OCI-LY7 (cell line): ENCODE data around the gene PCK1. TPM values are rescaled to one million over a fixed set of nuclear protein-coding genes. Genes with fewer than 3 reads are reported as not detected.

Source experiments
- BruUV-seq: library from RNA; stranded (reverse); fragments of 400-500 nt; replicated peaks from 2 replicates; lab custom pipeline; 2021; lab: Mats Ljungman, UMichigan
- CTCF ChIA-PET: fragments of 300-600 bp; sonication (Branson Sonifier 250); formaldehyde crosslinking; loops from one replicate; lab custom pipeline; 2022; ENCODE audit warnings: antibody characterized with exemption; ENCODE audit not compliant: unreplicated experiment; lab: Charles Lee
- POLR2A ChIA-PET: fragments of 300-600 bp; sonication (Branson Sonifier 250); formaldehyde crosslinking; loops from one replicate; lab custom pipeline; 2022; ENCODE audit warnings: antibody characterized with exemption; lab: Charles Lee
- DNase-seq: peaks from one replicate; pipeline ENCODE4 v3.0.0-alpha.2; 2015; ENCODE audit warnings: low spot score
- H2AFZ ChIP-seq: fragments of 200-600 bp; sonication (generic), shearing (Covaris generic); 2 replicates; pipeline ENCODE4 v1.6.1; 2014; ENCODE audit warnings: mild to moderate bottlenecking, antibody characterized with exemption, low read length, moderate library complexity
- H3K27ac ChIP-seq: fragments of 200-600 bp; sonication (generic); 2 replicates; pipeline ENCODE4 v1.5.1; 2014; ENCODE audit warnings: mixed run types, low read depth, mild to moderate bottlenecking, moderate library complexity, low read length, inconsistent platforms; ENCODE audit not compliant: poor library complexity, severe bottlenecking
- H3K36me3 ChIP-seq: fragments of 200-600 bp; sonication (generic); 2 replicates; pipeline ENCODE4 v1.6.1; 2014; ENCODE audit warnings: mild to moderate bottlenecking, antibody characterized with exemption, low read length, moderate library complexity, mixed read lengths; ENCODE audit not compliant: insufficient read depth
- H3K4me1 ChIP-seq: fragments of 200-600 bp; sonication (generic); 2 replicates; pipeline ENCODE4 v1.5.1; 2014; ENCODE audit warnings: mild to moderate bottlenecking, low read length; ENCODE audit not compliant: insufficient read depth, poor library complexity, severe bottlenecking
- H3K4me2 ChIP-seq: fragments of 200-600 bp; sonication (generic); 2 replicates; pipeline ENCODE4 v1.6.1; 2014; ENCODE audit warnings: mild to moderate bottlenecking, low read length
- H3K4me3 ChIP-seq: fragments of 200-600 bp; sonication (generic); 2 replicates; pipeline ENCODE4 v1.5.1; 2014; ENCODE audit warnings: mild to moderate bottlenecking, low read depth, low read length; ENCODE audit not compliant: poor library complexity, severe bottlenecking
- H3K79me2 ChIP-seq: fragments of 200-600 bp; sonication (generic); 2 replicates; pipeline ENCODE4 v1.6.1; 2016; ENCODE audit warnings: low read depth, mild to moderate bottlenecking, low read length, moderate library complexity, mixed read lengths; ENCODE audit not compliant: insufficient read depth
- H3K9me2 ChIP-seq: fragments of 200-600 bp; sonication (generic); 2 replicates; pipeline ENCODE4 v1.6.1; 2016; ENCODE audit warnings: mild to moderate bottlenecking, low read length, mixed read lengths; ENCODE audit not compliant: insufficient read depth
- H3K9me3 ChIP-seq: fragments of 200-600 bp; sonication (generic); 2 replicates; pipeline ENCODE4 v1.6.1; 2014; ENCODE audit warnings: mild to moderate bottlenecking, mixed run types, low read length, mixed read lengths
- H4K20me1 ChIP-seq: fragments of 200-600 bp; sonication (generic); 2 replicates; pipeline ENCODE4 v1.6.1; 2014; ENCODE audit warnings: mild to moderate bottlenecking, antibody characterized with exemption, low read length, moderate library complexity, mixed read lengths; ENCODE audit not compliant: insufficient read depth
- EZH2phosphoT487 ChIP-seq: fragments of 200-600 bp; sonication (generic); IDR thresholded peaks from 2 replicates; pipeline ENCODE4 v1.6.1; 2018; ENCODE audit warnings: low read depth, borderline replicate concordance, mild to moderate bottlenecking, mixed run types, antibody characterized with exemption, low read length, moderate library complexity, mixed read lengths
- intact Hi-C: fragments of 100-400 bp; cut with micrococcal nuclease; formaldehyde crosslinking; loops from one replicate; pipeline ENCODE4 v1.10.0; 2022; ENCODE audit not compliant: unreplicated experiment
- total RNA-seq, 2 experiments: library from RNA; depleted of rRNA in 1 of 2; stranded (reverse); fragments of >200 nt in 1 of 2; shearing (Covaris generic) in 1 of 2; gene quantifications; 2 replicates each; pipeline ENCODE4 v1.2.3, GENCODE V29; 2014 to 2022
- TF ChIP-seq, protein P1 (sequence below): fragments of 200-600 bp; sonication (generic); conservative IDR thresholded peaks from 2 replicates; pipeline ENCODE4 v1.5.1; 2014; ENCODE audit warnings: mild to moderate bottlenecking, antibody characterized with exemption, low read length, moderate library complexity, mixed read lengths

PCK1 gene
- total RNA-seq, 2 experiments from 2014 or later: 6.9 to 13.0 TPM

DNA sequence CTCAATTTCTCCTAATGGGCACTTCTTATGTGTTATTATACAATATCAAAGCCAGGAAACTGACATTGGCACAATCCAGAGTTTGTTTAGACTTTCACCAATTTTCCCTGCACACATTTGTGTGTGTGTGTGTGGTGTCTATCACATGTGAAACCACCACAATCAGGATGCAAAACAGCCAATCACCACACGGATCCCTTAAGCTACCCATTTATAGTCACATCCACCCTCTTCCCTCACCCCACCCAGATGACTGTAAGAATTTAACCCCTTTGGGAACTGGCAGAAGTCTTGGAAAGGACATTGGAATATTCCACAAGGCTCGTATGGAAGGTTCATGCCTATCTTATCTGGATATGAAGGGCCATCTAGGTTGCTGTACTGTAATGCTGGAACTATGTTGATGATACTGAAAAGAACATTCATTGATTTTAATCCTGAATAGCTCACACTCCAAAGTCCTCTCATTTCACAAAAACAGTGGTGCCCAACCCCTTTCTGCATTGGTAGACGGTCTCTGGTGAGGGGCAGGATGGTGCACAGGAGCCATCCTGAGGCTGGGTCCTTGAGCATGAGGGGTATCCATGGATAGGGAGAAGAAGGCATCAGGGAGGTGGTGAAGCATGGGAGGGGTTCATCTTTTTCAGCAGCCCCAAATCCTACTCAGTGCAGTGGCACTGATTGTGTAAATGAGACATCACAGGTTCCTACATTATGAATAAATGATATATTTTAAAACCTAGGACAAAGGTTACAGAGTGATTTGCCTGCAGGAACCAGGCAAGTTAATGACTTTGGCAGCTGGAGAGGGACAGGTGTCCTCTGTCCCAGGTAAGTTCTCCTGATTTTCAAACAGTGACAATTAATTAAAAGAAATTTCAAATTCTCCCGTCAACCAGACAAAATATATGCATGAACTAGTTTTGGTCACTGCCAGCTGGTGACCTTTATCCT lies 23.9 kb upstream of the PCK1 start:
- intact Hi-C loops: no loop called here
- H2AFZ ChIP-seq: no peak overlapping the region
- H3K4me1 ChIP-seq: no peaks in the 10 kb centered on the region
- no TSS peak for BruUV-seq
- no peak for TF ChIP-seq EZH2phosphoT487
- TF ChIP-seq, protein P1, sequence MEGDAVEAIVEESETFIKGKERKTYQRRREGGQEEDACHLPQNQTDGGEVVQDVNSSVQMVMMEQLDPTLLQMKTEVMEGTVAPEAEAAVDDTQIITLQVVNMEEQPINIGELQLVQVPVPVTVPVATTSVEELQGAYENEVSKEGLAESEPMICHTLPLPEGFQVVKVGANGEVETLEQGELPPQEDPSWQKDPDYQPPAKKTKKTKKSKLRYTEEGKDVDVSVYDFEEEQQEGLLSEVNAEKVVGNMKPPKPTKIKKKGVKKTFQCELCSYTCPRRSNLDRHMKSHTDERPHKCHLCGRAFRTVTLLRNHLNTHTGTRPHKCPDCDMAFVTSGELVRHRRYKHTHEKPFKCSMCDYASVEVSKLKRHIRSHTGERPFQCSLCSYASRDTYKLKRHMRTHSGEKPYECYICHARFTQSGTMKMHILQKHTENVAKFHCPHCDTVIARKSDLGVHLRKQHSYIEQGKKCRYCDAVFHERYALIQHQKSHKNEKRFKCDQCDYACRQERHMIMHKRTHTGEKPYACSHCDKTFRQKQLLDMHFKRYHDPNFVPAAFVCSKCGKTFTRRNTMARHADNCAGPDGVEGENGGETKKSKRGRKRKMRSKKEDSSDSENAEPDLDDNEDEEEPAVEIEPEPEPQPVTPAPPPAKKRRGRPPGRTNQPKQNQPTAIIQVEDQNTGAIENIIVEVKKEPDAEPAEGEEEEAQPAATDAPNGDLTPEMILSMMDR: no peak
- H4K20me1 ChIP-seq: no peaks in the 10 kb centered on the region
- no peak for DNase-seq
- H3K9me3 ChIP-seq: no peaks in the 10 kb centered on the region
- no peak overlapping the region for H3K4me2 ChIP-seq
- H3K4me3 ChIP-seq: no peak overlapping the region
- no peaks in the 10 kb centered on the region for H3K9me2 ChIP-seq
- H3K79me2 ChIP-seq: no peaks in the 10 kb centered on the region
- no peak overlapping the region for H3K27ac ChIP-seq
- ChIA-PET POLR2A (interaction anchor here (0.7 kb wide), 1 partner anchor 336 kb away, joined by 3 read pairs; no protein-coding TSS in a partner anchor), CTCF (interaction anchor here (0.6 to 1.0 kb wide), 2 partner anchors 12 to 1145 kb away, joined by 3 read pairs; no protein-coding TSS in a partner anchor)
- no peaks in the 10 kb centered on the region; the same call in 1 of the 2 replicates for H3K36me3 ChIP-seq

DNA sequence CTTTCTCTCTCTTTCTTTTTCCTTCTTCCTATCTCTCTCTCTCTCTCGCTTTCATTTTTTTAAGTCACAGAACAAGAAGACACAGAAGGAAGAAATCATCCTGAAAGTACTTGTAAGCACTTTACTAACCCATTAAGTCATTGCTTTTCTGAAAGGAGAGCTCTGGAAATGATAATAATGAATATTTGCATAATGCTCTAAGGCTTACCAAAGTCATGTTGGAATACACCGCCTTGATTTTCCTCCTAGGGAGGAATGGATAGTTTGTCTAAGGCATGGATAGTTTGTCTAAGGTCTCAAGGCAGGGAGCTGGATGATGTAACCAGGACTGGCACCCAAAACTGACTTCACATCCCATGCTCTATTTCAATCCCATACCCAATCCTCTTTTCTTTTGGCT lies 23.1 kb upstream of the PCK1 start:
- no peak for DNase-seq
- TF ChIP-seq, protein P1: no peak
- TF ChIP-seq EZH2phosphoT487: no peak
- H3K9me3 ChIP-seq: no peaks in the 10 kb centered on the region
- H3K27ac ChIP-seq: no peak overlapping the region
- H4K20me1 ChIP-seq: no peaks in the 10 kb centered on the region
- no peak overlapping the region for H3K4me2 ChIP-seq
- no peaks in the 10 kb centered on the region for H3K4me1 ChIP-seq
- H3K4me3 ChIP-seq: no peak overlapping the region
- BruUV-seq: no TSS peak
- H3K79me2 ChIP-seq: no peaks in the 10 kb centered on the region
- CTCF ChIA-PET: no interaction called here
- H3K36me3 ChIP-seq: no peaks in the 10 kb centered on the region; the same call in 1 of the 2 replicates
- POLR2A ChIA-PET: no interaction called here
- intact Hi-C loops: no loop called here
- no peak overlapping the region for H2AFZ ChIP-seq
- no peaks in the 10 kb centered on the region for H3K9me2 ChIP-seq

DNA sequence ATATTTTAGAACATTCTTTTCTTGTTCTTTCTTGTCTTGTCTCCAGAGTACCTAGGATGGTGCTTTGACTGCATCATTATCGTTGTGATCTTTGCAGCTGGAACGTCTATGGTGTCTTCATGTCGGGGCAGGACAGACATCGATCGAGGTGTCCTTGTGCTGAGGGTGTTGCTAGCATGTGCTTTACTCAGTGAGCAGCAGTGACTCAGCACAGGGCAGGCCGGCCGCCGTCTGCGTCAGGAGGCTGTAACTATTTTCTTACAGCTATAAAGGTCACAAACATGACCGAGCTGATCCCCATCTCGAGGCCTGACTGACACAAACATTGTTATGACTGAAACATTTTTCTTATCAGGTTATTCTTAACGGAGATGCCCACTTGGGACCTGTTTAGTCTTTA lies 21.0 kb upstream of the PCK1 start:
- TF ChIP-seq, protein P1: no peak
- no peak for TF ChIP-seq EZH2phosphoT487
- no peaks in the 10 kb centered on the region for H3K9me3 ChIP-seq
- no peaks in the 10 kb centered on the region; the same call in 1 of the 2 replicates for H3K36me3 ChIP-seq
- H3K4me1 ChIP-seq: no peaks in the 10 kb centered on the region
- H3K4me2 ChIP-seq: no peak overlapping the region
- no peak overlapping the region for H3K4me3 ChIP-seq
- no peaks in the 10 kb centered on the region for H4K20me1 ChIP-seq
- no peak overlapping the region for H2AFZ ChIP-seq
- H3K9me2 ChIP-seq: no peaks in the 10 kb centered on the region
- ChIA-PET POLR2A (no interaction called here), CTCF (no interaction called here)
- DNase-seq: no peak
- no peaks in the 10 kb centered on the region for H3K79me2 ChIP-seq
- no peak overlapping the region for H3K27ac ChIP-seq
- BruUV-seq: no TSS peak
- intact Hi-C loops: no loop called here
